KMS-11 (cell line): ENCODE measurements around the gene CDH4.

ENCODE experiments used
- H2AFZ ChIP-seq: fragments of 200-600 bp; sonication (generic); 2 replicates; pipeline ENCODE4 v1.6.1; 2016; ENCODE audit warnings: antibody characterized with exemption, mixed run types, low read depth
- H3K27ac ChIP-seq: fragments of 200-600 bp; sonication (generic); 2 replicates; pipeline ENCODE4 v1.6.1; 2016; ENCODE audit warnings: mild to moderate bottlenecking, mixed run types
- H3K27me3 ChIP-seq: fragments of 200-600 bp; sonication (generic); 2 replicates; pipeline ENCODE4 v1.6.1; 2017; ENCODE audit warnings: mild to moderate bottlenecking, low read depth, mixed run types, moderate library complexity; ENCODE audit not compliant: insufficient read depth
- H3K36me3 ChIP-seq: fragments of 200-600 bp; sonication (generic); 2 replicates; pipeline ENCODE4 v1.6.1; 2017; ENCODE audit warnings: mild to moderate bottlenecking, mixed run types; ENCODE audit not compliant: insufficient read depth
- H3K4me1 ChIP-seq: fragments of 200-600 bp; sonication (generic); 2 replicates; pipeline ENCODE4 v1.6.1; 2016; ENCODE audit warnings: mild to moderate bottlenecking, low read depth, mixed run types; ENCODE audit not compliant: poor library complexity, severe bottlenecking
- H3K4me2 ChIP-seq: fragments of 200-600 bp; sonication (generic); 2 replicates; pipeline ENCODE4 v1.7.0; 2016; ENCODE audit warnings: mild to moderate bottlenecking, mixed run types
- H3K4me3 ChIP-seq: fragments of 200-600 bp; sonication (generic); IDR thresholded peaks from 2 replicates; pipeline ENCODE4 v1.6.1; 2017; ENCODE audit warnings: low read depth, low read length, mixed read lengths; ENCODE audit not compliant: insufficient read depth
- H3K79me2 ChIP-seq: fragments of 200-600 bp; sonication (generic); 2 replicates; pipeline ENCODE4 v1.6.1; 2016; ENCODE audit warnings: low read depth, mixed run types; ENCODE audit not compliant: insufficient read depth
- H3K9ac ChIP-seq: fragments of 200-600 bp; sonication (generic); 2 replicates; pipeline ENCODE4 v1.6.1; 2016; ENCODE audit warnings: mild to moderate bottlenecking, mixed run types
- H4K20me1 ChIP-seq: fragments of 200-600 bp; sonication (generic); 2 replicates; pipeline ENCODE4 v1.6.1; 2016; ENCODE audit warnings: mild to moderate bottlenecking, mixed run types; ENCODE audit not compliant: insufficient read depth
- CTCF ChIP-seq: fragments of 200-600 bp; sonication (generic); conservative IDR thresholded peaks from 2 replicates; pipeline ENCODE4 v1.6.1; 2017; ENCODE audit warnings: low read depth, mild to moderate bottlenecking, antibody characterized with exemption, low read length, moderate library complexity, mixed read lengths

The CDH4 gene

GRCh38 chr20:61807471-61808160 is 555.6 kb downstream of the CDH4 start:
- no peaks in the 10 kb centered on the region for H4K20me1 ChIP-seq
- H2AFZ ChIP-seq, result no peak overlapping the region
- no peak overlapping the region for H3K4me3 ChIP-seq
- no peak overlapping the region for H3K27ac ChIP-seq
- no peaks in the 10 kb centered on the region for H3K4me1 ChIP-seq
- H3K36me3 ChIP-seq, result no peaks in the 10 kb centered on the region
- H3K79me2 ChIP-seq, result no peaks in the 10 kb centered on the region
- H3K27me3 ChIP-seq, result peaks cover 75% of the 10 kb centered on the region
- H3K9ac ChIP-seq, result no peak overlapping the region
- TF ChIP-seq CTCF, result no peak
- H3K4me2 ChIP-seq, result no peak overlapping the region

- no peak overlapping the region for H3K4me2 ChIP-seq
- H3K9ac ChIP-seq, result no peak overlapping the region
- no peak for TF ChIP-seq CTCF
- no peak overlapping the region for H2AFZ ChIP-seq
- no peak overlapping the region for H3K27ac ChIP-seq
- no peaks in the 10 kb centered on the region for H3K4me1 ChIP-seq
- no peaks in the 10 kb centered on the region for H4K20me1 ChIP-seq
- H3K4me3 ChIP-seq, result no peak overlapping the region
- no peaks in the 10 kb centered on the region for H3K36me3 ChIP-seq
- H3K27me3 ChIP-seq, result peaks cover 75% of the 10 kb centered on the region
- no peaks in the 10 kb centered on the region for H3K79me2 ChIP-seq
Measured at GRCh38 chr20:61808447-61808846, 556.4 kb downstream of the CDH4 start.

- no peak for TF ChIP-seq CTCF
- Histone ChIP-seq H3K27ac (no peak overlapping the region), H3K79me2 (no peaks in the 10 kb centered on the region), H4K20me1 (no peaks in the 10 kb centered on the region), H2AFZ (no peak overlapping the region), H3K4me2 (no peak overlapping the region), H3K9ac (no peak overlapping the region), H3K36me3 (no peaks in the 10 kb centered on the region), H3K27me3 (peaks cover 73% of the 10 kb centered on the region), H3K4me3 (no peak overlapping the region), H3K4me1 (no peaks in the 10 kb centered on the region)
Measured at GRCh38 chr20:61809006-61809770, 557.1 kb downstream of the CDH4 start.

GRCh38 chr20:61810066-61810737 is 558.1 kb downstream of the CDH4 start:
- no peak overlapping the region for H2AFZ ChIP-seq
- H3K36me3 ChIP-seq, result no peaks in the 10 kb centered on the region
- H4K20me1 ChIP-seq, result no peaks in the 10 kb centered on the region
- H3K27ac ChIP-seq, result no peak overlapping the region
- no peaks in the 10 kb centered on the region for H3K4me1 ChIP-seq
- H3K79me2 ChIP-seq, result no peaks in the 10 kb centered on the region
- TF ChIP-seq CTCF, result no peak
- H3K9ac ChIP-seq, result no peak overlapping the region
- no peak overlapping the region for H3K4me2 ChIP-seq
- peaks cover 78% of the 10 kb centered on the region for H3K27me3 ChIP-seq
- no peak overlapping the region for H3K4me3 ChIP-seq
